BJ (cell line): Measurements from ENCODE around the gene ADAMTS3. TPM values are rescaled to one million over a fixed set of nuclear protein-coding genes. Genes with fewer than 3 reads are reported as not detected.

Source experiments
- CTCF ChIA-PET: fragments of 350-600 bp; formaldehyde crosslinking; extraction: SDS; loops from one replicate; lab custom pipeline; 2021; ENCODE audit warnings: antibody characterized with exemption, inconsistent platforms; lab: Yijun Ruan, JAX
- POLR2A ChIA-PET: fragments of 300-600 bp; sonication (Branson Sonifier 250); formaldehyde crosslinking; extraction: SDS; loops from one replicate; lab custom pipeline; 2021; ENCODE audit warnings: antibody characterized with exemption; lab: Charles Lee
- DNase-seq: peaks from one replicate; pipeline ENCODE4 v3.0.0-alpha.2; 2011; ENCODE audit warnings: low read depth
- H3K27me3 ChIP-seq: 2 replicates; pipeline ENCODE4 v1.6.0; 2011; ENCODE audit warnings: low read length; ENCODE audit not compliant: control insufficient read depth, insufficient read depth
- H3K36me3 ChIP-seq: 2 replicates; pipeline ENCODE4 v1.5.1; 2011; ENCODE audit warnings: low read length; ENCODE audit not compliant: control insufficient read depth, insufficient read depth
- H3K4me3 ChIP-seq: 2 replicates; pipeline ENCODE4 v1.5.1; 2011; ENCODE audit warnings: low read depth, mild to moderate bottlenecking, control low read depth, low read length
- CTCF ChIP-seq: IDR thresholded peaks from 2 replicates; pipeline ENCODE4 v1.5.1; 2011; ENCODE audit warnings: low read depth, mild to moderate bottlenecking, control low read depth, inconsistent platforms, low read length, moderate library complexity; ENCODE audit not compliant: insufficient read depth
- polyA plus RNA-seq: library from polyadenylated mRNA; depleted of rRNA; stranded (reverse); fragments of >200 nt; gene quantifications from 2 replicates; pipeline ENCODE4 v1.2.3, GENCODE V29; 2011

ADAMTS3 gene
- polyA plus RNA-seq, 1 experiment: 0.70 TPM

DNA sequence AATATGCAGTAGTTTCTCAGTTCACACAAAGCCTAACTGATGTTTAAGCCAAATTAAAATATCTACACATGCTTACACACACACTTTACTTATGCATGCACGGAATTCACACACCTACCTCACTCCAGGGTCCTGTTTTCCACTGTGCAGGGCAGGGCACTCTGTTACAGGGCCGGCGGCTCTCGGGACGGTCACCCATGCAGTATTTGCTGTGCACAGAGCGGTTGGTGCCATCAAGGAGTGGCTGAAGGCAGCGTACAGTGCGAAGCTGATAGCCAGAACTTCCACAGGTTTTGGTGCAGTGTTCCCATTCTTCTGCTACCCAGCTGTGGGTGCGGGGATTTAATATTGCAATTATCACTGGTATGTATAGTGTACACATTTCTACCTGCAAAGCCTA, 278.3 kb downstream of the ADAMTS3 start:
- no peak for DNase-seq
- Histone ChIP-seq H3K36me3 (no peaks in the 10 kb centered on the region), H3K27me3 (no peaks in the 10 kb centered on the region; the same call in 1 of the 2 replicates), H3K4me3 (no peak overlapping the region)
- POLR2A ChIA-PET: no interaction called here
- CTCF ChIA-PET: no interaction called here
- no peak for TF ChIP-seq CTCF

DNA sequence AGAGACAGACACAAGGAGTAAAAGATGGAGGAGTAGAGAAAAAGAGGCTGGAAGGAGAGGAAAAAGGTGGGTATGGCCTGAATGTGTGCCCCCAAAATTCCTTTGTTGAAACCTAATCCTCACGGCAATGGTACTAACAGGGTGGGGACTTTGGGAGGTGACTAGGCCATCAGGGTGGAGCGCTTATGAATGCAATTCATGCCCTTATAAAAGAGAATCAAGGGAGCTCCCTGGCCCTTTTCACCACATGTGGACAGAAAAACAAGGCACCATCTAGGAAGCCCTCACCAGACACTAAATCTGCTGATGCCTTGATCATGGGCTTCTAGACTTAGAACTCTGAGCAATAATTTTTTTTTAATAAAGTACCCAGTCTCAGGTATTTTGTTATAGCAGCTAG, 282.1 kb downstream of the ADAMTS3 start:
- ChIA-PET CTCF (interaction anchor here (1.7 kb wide), 1 partner anchor 9 kb away, joined by 5 read pairs; no protein-coding TSS in a partner anchor), POLR2A (no interaction called here)
- no peak for DNase-seq
- H3K27me3 ChIP-seq: no peaks in the 10 kb centered on the region; the same call in 1 of the 2 replicates
- TF ChIP-seq CTCF: no peak
- H3K36me3 ChIP-seq: no peaks in the 10 kb centered on the region
- no peak overlapping the region for H3K4me3 ChIP-seq

- ChIA-PET CTCF (interaction anchor here (0.9 to 1.7 kb wide), 3 partner anchors 9 to 209 kb away, joined by 3 to 5 read pairs (median 4); no protein-coding TSS in a partner anchor), POLR2A (no interaction called here)
- DNase-seq: no peak
- no peaks in the 10 kb centered on the region; the same call in 1 of the 2 replicates for H3K27me3 ChIP-seq
- TF ChIP-seq CTCF: 0 out of 2 replicates have a peak, but pooled peaks have one; percentile 2
- no peaks in the 10 kb centered on the region for H3K36me3 ChIP-seq
- H3K4me3 ChIP-seq: no peak overlapping the region
These were observed 282.8 kb downstream of the ADAMTS3 start for GRCh38 chr4:72286185-72286584.

- no peak for DNase-seq
- CTCF ChIA-PET: interaction anchor here (1.0 to 1.3 kb wide), 2 partner anchors 9 to 12 kb away, joined by 3 read pairs; no protein-coding TSS in a partner anchor
- POLR2A ChIA-PET: no interaction called here
- H3K36me3 ChIP-seq: no peaks in the 10 kb centered on the region
- no peaks in the 10 kb centered on the region; the same call in 1 of the 2 replicates for H3K27me3 ChIP-seq
- no peak for TF ChIP-seq CTCF
- H3K4me3 ChIP-seq: no peak overlapping the region
These were observed 285.7 kb downstream of the ADAMTS3 start for GRCh38 chr4:72283357-72283756.

GRCh38 chr4:72280252-72280651, 288.8 kb downstream of the ADAMTS3 start:
- Histone ChIP-seq H3K36me3 (no peaks in the 10 kb centered on the region), H3K4me3 (no peak overlapping the region), H3K27me3 (no peaks in the 10 kb centered on the region)
- TF ChIP-seq CTCF: no peak
- ChIA-PET CTCF (interaction anchor here (1.5 kb wide), 1 partner anchor 22 kb away, joined by 10 read pairs; no protein-coding TSS in a partner anchor), POLR2A (no interaction called here)
- no peak for DNase-seq
